Measurements from ENCODE around the gene WDR89.
"Not testable (repeated sequence)": the region's sequence is repeated elsewhere in the genome, so short reads cannot be mapped to it uniquely, and the experiment has no call there.

WDR89 gene

DNA sequence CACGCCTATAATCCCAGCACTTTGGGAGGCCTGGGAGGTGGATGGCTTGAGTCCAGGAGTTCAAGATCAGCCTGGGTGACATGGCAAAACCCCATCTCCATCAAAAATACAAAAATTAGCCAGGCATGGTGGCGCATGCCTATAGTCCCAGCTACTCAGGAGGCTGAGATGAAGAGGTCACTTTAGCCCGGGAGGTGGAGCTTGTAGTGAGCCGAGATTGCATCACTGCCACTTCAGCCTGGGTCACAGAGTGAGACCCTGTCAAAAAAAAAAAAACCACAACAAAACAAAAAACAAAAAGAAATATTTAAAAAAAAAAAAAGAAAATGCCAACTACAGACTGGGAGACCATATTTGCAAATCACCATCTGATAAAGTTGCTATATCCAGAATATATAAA is 17.5 kb downstream of the WDR89 start:
- Histone ChIP-seq H3K27ac (ENCODE audit: low read depth, low read length) (no peak overlapping the region), H2BK12ac (ENCODE audit: low read length) (no peak overlapping the region), H2BK120ac (ENCODE audit: insufficient read depth, low read length, poor library complexity) (no peak overlapping the region), H3K23ac (ENCODE audit: low read length) (no peak overlapping the region), H3K4ac (ENCODE audit: low read depth, low read length) (no peak overlapping the region), H3K9me3 (ENCODE audit: insufficient read depth, low read depth, low read length) (no peaks in the 10 kb centered on the region), H3K18ac (ENCODE audit: low read length) (no peak overlapping the region), H3K79me1 (ENCODE audit: low read length) (no peaks in the 10 kb centered on the region), H2AK5ac (ENCODE audit: low read length) (no peak overlapping the region), H3K14ac (ENCODE audit: low read length) (no peak overlapping the region), H3K4me2 (ENCODE audit: low read length) (no peak overlapping the region), H4K91ac (ENCODE audit: low read depth, low read length) (no peak overlapping the region), H2AFZ (ENCODE audit: insufficient read depth, low read length, poor library complexity) (no peak overlapping the region), H3K79me2 (ENCODE audit: control insufficient read depth, insufficient read depth, low read length, poor library complexity) (no peaks in the 10 kb centered on the region), H3K9ac (ENCODE audit: low read length) (no peak overlapping the region), H3K36me3 (ENCODE audit: control insufficient read depth in 1 of 2, insufficient read depth in 2 of 2, low read length in 2 of 2) (peaks cover 0 to 9% of the 10 kb centered on the region in 2 experiments), H2BK5ac (ENCODE audit: low read depth, low read length, poor library complexity) (no peak overlapping the region), H4K12ac (ENCODE audit: low read depth, low read length) (no peak overlapping the region), H3K4me3 (ENCODE audit: low read depth, low read length) (no peak overlapping the region), H3K27me3 (ENCODE audit: insufficient read depth, low read length) (no peaks in the 10 kb centered on the region), H4K8ac (ENCODE audit: low read depth, low read length) (no peak overlapping the region), H3K4me1 (ENCODE audit: control insufficient read depth in 1 of 2, insufficient read depth in 2 of 2, low read length in 2 of 2) (no peaks in the 10 kb centered on the region)
- no CpG with 5 or more reads among the region's 4 CpGs for WGBS (ENCODE audit: extremely low coverage, insufficient coverage, insufficient read length)
- DNase-seq = no peak

DNA sequence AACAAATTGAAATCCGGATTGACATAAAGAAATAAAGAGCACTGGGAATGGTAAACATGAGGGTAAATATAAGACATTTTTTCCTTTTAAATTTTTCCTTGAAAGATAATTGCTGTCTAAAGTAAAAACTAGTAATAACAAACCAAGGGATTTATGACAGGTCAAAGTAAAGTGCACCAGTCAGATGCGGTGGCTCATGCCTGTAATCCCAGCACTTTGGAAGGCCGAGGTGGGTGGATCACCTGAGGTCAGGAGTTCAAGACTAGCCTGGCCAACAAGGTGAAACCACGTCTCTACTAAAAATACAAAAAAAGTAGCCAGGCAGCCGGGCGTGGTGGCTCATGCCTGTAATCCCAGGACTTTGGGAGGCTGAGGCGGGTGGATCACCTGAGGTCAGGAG is 19.7 kb downstream of the WDR89 start:
- not testable (repeated sequence) for H4K91ac ChIP-seq (ENCODE audit: low read depth, low read length); H2BK120ac ChIP-seq (ENCODE audit: insufficient read depth, low read length, poor library complexity); H3K27ac ChIP-seq (ENCODE audit: low read depth, low read length); H3K9ac ChIP-seq (ENCODE audit: low read length); H3K23ac ChIP-seq (ENCODE audit: low read length); H3K27me3 ChIP-seq (ENCODE audit: insufficient read depth, low read length); H3K18ac ChIP-seq (ENCODE audit: low read length); H2AK5ac ChIP-seq (ENCODE audit: low read length); H3K79me1 ChIP-seq (ENCODE audit: low read length); H3K9me3 ChIP-seq (ENCODE audit: insufficient read depth, low read depth, low read length); H3K79me2 ChIP-seq (ENCODE audit: control insufficient read depth, insufficient read depth, low read length, poor library complexity); H3K4me2 ChIP-seq (ENCODE audit: low read length); H3K14ac ChIP-seq (ENCODE audit: low read length); DNase-seq; H3K36me3 ChIP-seq (ENCODE audit: control insufficient read depth in 1 of 2, insufficient read depth in 2 of 2, low read length in 2 of 2); H3K4ac ChIP-seq (ENCODE audit: low read depth, low read length); H2BK12ac ChIP-seq (ENCODE audit: low read length); H4K8ac ChIP-seq (ENCODE audit: low read depth, low read length); H2BK5ac ChIP-seq (ENCODE audit: low read depth, low read length, poor library complexity); H3K4me1 ChIP-seq (ENCODE audit: control insufficient read depth in 1 of 2, insufficient read depth in 2 of 2, low read length in 2 of 2); H2AFZ ChIP-seq (ENCODE audit: insufficient read depth, low read length, poor library complexity); H4K12ac ChIP-seq (ENCODE audit: low read depth, low read length); H3K4me3 ChIP-seq (ENCODE audit: low read depth, low read length)
- WGBS (ENCODE audit: extremely low coverage, insufficient coverage, insufficient read length) = no CpG with 5 or more reads among the region's 7 CpGs

DNA sequence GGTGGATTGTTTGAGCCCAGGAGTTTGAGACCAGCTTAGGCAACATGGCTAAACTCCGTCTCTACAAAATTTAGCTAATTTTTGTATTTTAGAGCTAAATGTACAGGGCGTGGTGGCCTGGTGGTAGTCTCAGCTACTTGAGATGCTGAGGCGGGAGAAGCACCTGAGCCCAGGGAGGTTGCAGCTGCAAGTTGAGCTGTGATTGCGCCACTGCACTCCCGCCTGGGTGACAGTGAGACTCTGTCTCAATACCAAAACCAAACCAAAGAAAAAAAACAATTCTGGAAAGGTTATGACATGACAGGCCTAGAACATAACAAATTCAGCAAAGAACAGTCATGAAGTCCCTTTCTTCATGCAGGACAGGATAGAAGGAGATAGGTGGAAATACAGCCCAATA is 25.7 kb downstream of the WDR89 start:
- peak in 1 of 2 donors; percentile 55 for DNase-seq
- Histone ChIP-seq H4K91ac (ENCODE audit: low read depth, low read length) (no peak overlapping the region), H3K18ac (ENCODE audit: low read length) (no peak overlapping the region), H3K4me1 (ENCODE audit: control insufficient read depth in 1 of 2, insufficient read depth in 2 of 2, low read length in 2 of 2) (no peaks in the 10 kb centered on the region), H3K27me3 (ENCODE audit: insufficient read depth, low read length) (no peaks in the 10 kb centered on the region), H3K23ac (ENCODE audit: low read length) (no peak overlapping the region), H3K79me1 (ENCODE audit: low read length) (no peaks in the 10 kb centered on the region), H3K4me3 (ENCODE audit: low read depth, low read length) (no peak overlapping the region), H3K4ac (ENCODE audit: low read depth, low read length) (peak overlapping the region; percentile 9), H2AFZ (ENCODE audit: insufficient read depth, low read length, poor library complexity) (no peak overlapping the region), H3K36me3 (ENCODE audit: control insufficient read depth in 1 of 2, insufficient read depth in 2 of 2, low read length in 2 of 2) (peaks cover 0 to 5% of the 10 kb centered on the region in 2 experiments), H3K27ac (ENCODE audit: low read depth, low read length) (no peak overlapping the region), H2AK5ac (ENCODE audit: low read length) (no peak overlapping the region), H4K12ac (ENCODE audit: low read depth, low read length) (no peak overlapping the region), H2BK5ac (ENCODE audit: low read depth, low read length, poor library complexity) (no peak overlapping the region), H2BK120ac (ENCODE audit: insufficient read depth, low read length, poor library complexity) (no peak overlapping the region), H2BK12ac (ENCODE audit: low read length) (no peak overlapping the region), H3K4me2 (ENCODE audit: low read length) (no peak overlapping the region), H4K8ac (ENCODE audit: low read depth, low read length) (no peak overlapping the region), H3K79me2 (ENCODE audit: control insufficient read depth, insufficient read depth, low read length, poor library complexity) (peaks cover 5% of the 10 kb centered on the region), H3K14ac (ENCODE audit: low read length) (no peak overlapping the region), H3K9ac (ENCODE audit: low read length) (no peak overlapping the region), H3K9me3 (ENCODE audit: insufficient read depth, low read depth, low read length) (no peaks in the 10 kb centered on the region)
- WGBS (ENCODE audit: extremely low coverage, insufficient coverage, insufficient read length) = no CpG with 5 or more reads among the region's 5 CpGs

- peaks cover 0 to 7% of the 10 kb centered on the region in 2 experiments for H3K36me3 ChIP-seq (ENCODE audit: control insufficient read depth in 1 of 2, insufficient read depth in 2 of 2, low read length in 2 of 2)
- DNase-seq = peak in 1 of 2 donors; percentile 55
- H4K8ac ChIP-seq (ENCODE audit: low read depth, low read length) = no peak overlapping the region
- H3K27ac ChIP-seq (ENCODE audit: low read depth, low read length) = no peak overlapping the region
- H3K79me1 ChIP-seq (ENCODE audit: low read length) = no peaks in the 10 kb centered on the region
- H2BK120ac ChIP-seq (ENCODE audit: insufficient read depth, low read length, poor library complexity) = no peak overlapping the region
- H3K4ac ChIP-seq (ENCODE audit: low read depth, low read length) = no peak overlapping the region
- no peaks in the 10 kb centered on the region for H3K9me3 ChIP-seq (ENCODE audit: insufficient read depth, low read depth, low read length)
- no peak overlapping the region for H3K18ac ChIP-seq (ENCODE audit: low read length)
- no peak overlapping the region for H2AK5ac ChIP-seq (ENCODE audit: low read length)
- H3K4me1 ChIP-seq (ENCODE audit: control insufficient read depth in 1 of 2, insufficient read depth in 2 of 2, low read length in 2 of 2) = no peaks in the 10 kb centered on the region
- H3K4me3 ChIP-seq (ENCODE audit: low read depth, low read length) = no peak overlapping the region
- no peak overlapping the region for H2BK12ac ChIP-seq (ENCODE audit: low read length)
- H3K14ac ChIP-seq (ENCODE audit: low read length) = no peak overlapping the region
- WGBS (ENCODE audit: extremely low coverage, insufficient coverage, insufficient read length) = no CpG with 5 or more reads among the region's 4 CpGs
- no peak overlapping the region for H3K4me2 ChIP-seq (ENCODE audit: low read length)
- peaks cover 5% of the 10 kb centered on the region for H3K79me2 ChIP-seq (ENCODE audit: control insufficient read depth, insufficient read depth, low read length, poor library complexity)
- H3K27me3 ChIP-seq (ENCODE audit: insufficient read depth, low read length) = no peaks in the 10 kb centered on the region
- no peak overlapping the region for H4K12ac ChIP-seq (ENCODE audit: low read depth, low read length)
- no peak overlapping the region for H2AFZ ChIP-seq (ENCODE audit: insufficient read depth, low read length, poor library complexity)
- H4K91ac ChIP-seq (ENCODE audit: low read depth, low read length) = no peak overlapping the region
- no peak overlapping the region for H3K23ac ChIP-seq (ENCODE audit: low read length)
- H2BK5ac ChIP-seq (ENCODE audit: low read depth, low read length, poor library complexity) = no peak overlapping the region
- no peak overlapping the region for H3K9ac ChIP-seq (ENCODE audit: low read length)
These were observed 26.9 kb downstream of the WDR89 start for GRCh38 chr14:63614679-63615363.

Data from trophoblast cell (in vitro differentiated cells and primary cell).